Measurements from ENCODE around the gene PDGFRB.

Gene PDGFRB

DNA sequence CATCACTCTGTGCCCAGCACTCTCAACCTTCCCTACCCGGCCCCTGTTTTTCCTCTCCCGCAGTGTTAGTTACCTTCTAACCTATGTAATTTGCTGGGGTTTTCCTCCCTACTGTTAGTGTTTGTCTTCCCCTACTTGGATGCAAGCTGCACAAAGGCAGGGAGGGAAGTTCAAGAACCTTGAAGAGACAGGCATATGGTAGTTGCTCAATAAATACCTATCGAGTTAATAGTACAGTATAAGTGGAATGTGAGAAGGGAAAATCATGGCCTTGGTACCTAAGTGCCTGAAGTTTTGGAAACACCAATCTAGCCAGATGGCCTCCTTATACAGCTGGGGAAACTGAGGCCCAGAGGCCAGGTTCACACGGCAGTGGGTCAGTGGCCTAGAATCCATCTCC lies 24.2 kb downstream of the PDGFRB start:
- Histone ChIP-seq H3K4me2 (no peak overlapping the region), H2AFZ (ENCODE audit: low read depth) (no peak overlapping the region), H3K4me1 (ENCODE audit: low read depth, poor library complexity, severe bottlenecking) (no peaks in the 10 kb centered on the region), H3K4me3 (IDR thresholded peaks at IDR 0.05; ENCODE audit: insufficient read depth, low read depth, low read length) (no peak overlapping the region), H4K20me1 (ENCODE audit: insufficient read depth) (no peaks in the 10 kb centered on the region), H3K27me3 (ENCODE audit: insufficient read depth, low read depth) (no peaks in the 10 kb centered on the region), H3K79me2 (ENCODE audit: insufficient read depth, low read depth) (no peaks in the 10 kb centered on the region), H3K9ac (no peak overlapping the region), H3K27ac (no peak overlapping the region), H3K36me3 (ENCODE audit: insufficient read depth) (no peaks in the 10 kb centered on the region)
- TF ChIP-seq, protein P1, sequence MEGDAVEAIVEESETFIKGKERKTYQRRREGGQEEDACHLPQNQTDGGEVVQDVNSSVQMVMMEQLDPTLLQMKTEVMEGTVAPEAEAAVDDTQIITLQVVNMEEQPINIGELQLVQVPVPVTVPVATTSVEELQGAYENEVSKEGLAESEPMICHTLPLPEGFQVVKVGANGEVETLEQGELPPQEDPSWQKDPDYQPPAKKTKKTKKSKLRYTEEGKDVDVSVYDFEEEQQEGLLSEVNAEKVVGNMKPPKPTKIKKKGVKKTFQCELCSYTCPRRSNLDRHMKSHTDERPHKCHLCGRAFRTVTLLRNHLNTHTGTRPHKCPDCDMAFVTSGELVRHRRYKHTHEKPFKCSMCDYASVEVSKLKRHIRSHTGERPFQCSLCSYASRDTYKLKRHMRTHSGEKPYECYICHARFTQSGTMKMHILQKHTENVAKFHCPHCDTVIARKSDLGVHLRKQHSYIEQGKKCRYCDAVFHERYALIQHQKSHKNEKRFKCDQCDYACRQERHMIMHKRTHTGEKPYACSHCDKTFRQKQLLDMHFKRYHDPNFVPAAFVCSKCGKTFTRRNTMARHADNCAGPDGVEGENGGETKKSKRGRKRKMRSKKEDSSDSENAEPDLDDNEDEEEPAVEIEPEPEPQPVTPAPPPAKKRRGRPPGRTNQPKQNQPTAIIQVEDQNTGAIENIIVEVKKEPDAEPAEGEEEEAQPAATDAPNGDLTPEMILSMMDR (conservative IDR thresholded peaks at IDR 0.05; ENCODE audit: low read depth, low read length): no peak

DNA sequence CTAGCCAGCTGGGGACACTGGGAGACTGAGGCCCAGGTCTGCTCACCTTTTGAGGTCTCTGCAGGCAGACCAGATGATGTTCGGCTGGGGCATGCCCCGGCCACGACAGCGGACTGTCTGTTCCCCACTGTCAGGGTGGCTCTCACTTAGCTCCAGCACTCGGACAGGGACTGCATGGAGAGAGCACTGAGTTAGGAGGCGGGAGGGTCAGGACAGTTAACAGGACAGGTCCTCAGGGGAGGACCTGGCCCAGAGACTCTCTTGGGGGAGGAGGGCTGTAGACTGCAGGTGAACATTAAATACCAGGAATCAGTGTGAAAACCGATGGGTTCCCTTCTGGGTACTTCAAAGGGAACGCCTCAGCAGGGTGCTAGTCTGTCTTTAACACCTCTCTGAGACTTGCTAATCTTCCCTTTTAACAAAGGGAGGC lies 25.1 kb downstream of the PDGFRB start:
- H4K20me1 ChIP-seq (ENCODE audit: insufficient read depth): no peaks in the 10 kb centered on the region
- no peak overlapping the region for H3K4me3 ChIP-seq (IDR thresholded peaks at IDR 0.05; ENCODE audit: insufficient read depth, low read depth, low read length)
- H3K27ac ChIP-seq: no peak overlapping the region
- no peaks in the 10 kb centered on the region for H3K79me2 ChIP-seq (ENCODE audit: insufficient read depth, low read depth)
- H3K4me2 ChIP-seq: no peak overlapping the region
- H3K4me1 ChIP-seq (ENCODE audit: low read depth, poor library complexity, severe bottlenecking): no peaks in the 10 kb centered on the region
- no peak overlapping the region for H2AFZ ChIP-seq (ENCODE audit: low read depth)
- H3K27me3 ChIP-seq (ENCODE audit: insufficient read depth, low read depth): no peaks in the 10 kb centered on the region
- TF ChIP-seq, protein P1 (conservative IDR thresholded peaks at IDR 0.05; ENCODE audit: low read depth, low read length): no peak
- H3K9ac ChIP-seq: no peak overlapping the region
- H3K36me3 ChIP-seq (ENCODE audit: insufficient read depth): no peaks in the 10 kb centered on the region

DNA sequence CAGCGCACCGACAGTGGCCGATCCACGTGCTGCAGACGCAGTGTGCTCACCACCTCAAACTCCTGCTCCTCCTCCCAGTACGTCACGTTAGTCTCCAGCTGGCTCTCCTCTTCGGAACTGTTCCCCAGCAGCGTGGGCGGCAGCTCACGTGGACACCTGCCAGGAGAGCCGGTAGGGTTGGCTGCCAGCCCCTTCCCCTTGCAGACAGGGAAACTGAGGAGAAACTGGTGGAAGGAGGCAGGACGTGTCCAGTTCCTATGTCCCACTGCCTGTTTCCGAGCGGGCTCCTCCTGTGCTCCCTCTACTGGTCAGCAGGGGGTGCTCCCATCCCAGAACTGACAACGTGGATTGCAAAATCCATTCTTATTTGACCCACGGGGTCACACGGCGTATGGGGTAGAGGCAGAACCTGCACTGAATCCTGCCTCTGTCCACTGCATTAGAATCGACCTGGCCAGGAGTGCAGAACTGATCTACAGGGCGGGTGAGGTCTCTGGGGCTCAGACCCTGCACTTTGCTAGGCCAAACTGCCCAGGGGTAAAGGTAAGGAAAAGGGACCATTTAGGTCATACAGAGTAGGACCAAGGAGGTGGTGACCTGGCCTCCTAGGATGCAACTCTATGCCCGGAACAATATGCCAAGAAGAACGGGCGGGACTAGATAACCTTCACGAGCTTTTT lies 25.7 kb downstream of the PDGFRB start:
- Histone ChIP-seq H3K4me2 (no peak overlapping the region), H2AFZ (ENCODE audit: low read depth) (no peak overlapping the region), H4K20me1 (ENCODE audit: insufficient read depth) (no peaks in the 10 kb centered on the region), H3K79me2 (ENCODE audit: insufficient read depth, low read depth) (no peaks in the 10 kb centered on the region), H3K27ac (no peak overlapping the region), H3K36me3 (ENCODE audit: insufficient read depth) (no peaks in the 10 kb centered on the region), H3K27me3 (ENCODE audit: insufficient read depth, low read depth) (no peaks in the 10 kb centered on the region), H3K4me1 (ENCODE audit: low read depth, poor library complexity, severe bottlenecking) (no peaks in the 10 kb centered on the region), H3K4me3 (IDR thresholded peaks at IDR 0.05; ENCODE audit: insufficient read depth, low read depth, low read length) (no peak overlapping the region), H3K9ac (no peak overlapping the region)
- TF ChIP-seq, protein P1 (conservative IDR thresholded peaks at IDR 0.05; ENCODE audit: low read depth, low read length): peak; percentile 69

DNA sequence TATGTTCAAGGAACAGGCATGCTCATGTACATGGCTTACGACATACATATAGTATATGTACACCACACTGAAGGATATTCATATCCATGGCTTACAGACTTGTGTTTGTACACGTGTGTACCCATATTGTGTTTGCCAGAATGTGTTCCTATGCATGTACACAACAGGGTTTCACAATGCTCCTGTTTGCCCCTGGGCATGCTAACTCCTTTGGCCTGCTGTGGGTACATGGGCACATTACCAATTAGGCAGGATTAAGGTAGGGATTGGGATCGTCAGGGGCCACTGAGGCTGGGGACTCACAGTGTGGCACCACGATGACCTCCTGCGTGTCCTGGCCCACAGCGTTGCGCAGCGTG lies 26.2 kb downstream of the PDGFRB start:
- H3K4me1 ChIP-seq (ENCODE audit: low read depth, poor library complexity, severe bottlenecking): no peaks in the 10 kb centered on the region
- H3K9ac ChIP-seq: no peak overlapping the region
- no peak overlapping the region for H3K4me2 ChIP-seq
- no peak overlapping the region for H3K27ac ChIP-seq
- H3K27me3 ChIP-seq (ENCODE audit: insufficient read depth, low read depth): no peaks in the 10 kb centered on the region
- no peak overlapping the region for H2AFZ ChIP-seq (ENCODE audit: low read depth)
- TF ChIP-seq, protein P1 (conservative IDR thresholded peaks at IDR 0.05; ENCODE audit: low read depth, low read length): no peak
- H3K36me3 ChIP-seq (ENCODE audit: insufficient read depth): no peaks in the 10 kb centered on the region
- H4K20me1 ChIP-seq (ENCODE audit: insufficient read depth): no peaks in the 10 kb centered on the region
- H3K4me3 ChIP-seq (IDR thresholded peaks at IDR 0.05; ENCODE audit: insufficient read depth, low read depth, low read length): no peak overlapping the region
- no peaks in the 10 kb centered on the region for H3K79me2 ChIP-seq (ENCODE audit: insufficient read depth, low read depth)
